Measurements from ENCODE around the gene MTFMT.

- TF ChIP-seq CTCF (IDR thresholded peaks at IDR 0.05; ENCODE audit: insufficient read depth, low read length): no peak
- TF ChIP-seq POLR2AphosphoS5 (IDR thresholded peaks at IDR 0.05; ENCODE audit: low read depth): no peak
- no peak for TF ChIP-seq SPI1 (IDR thresholded peaks at IDR 0.05; ENCODE audit: borderline replicate concordance, low read depth)
Observed at GRCh38 chr15:64982472-64982871, 47.0 kb downstream of the MTFMT start.

Data from HL-60 (cell line).